ENCODE results near the gene HSD17B8. TPM values are rescaled to one million over a fixed set of nuclear protein-coding genes. Genes with fewer than 3 reads are reported as not detected.
"Not testable (repeated sequence)": the region's sequence is repeated elsewhere in the genome, so short reads cannot be mapped to it uniquely, and the experiment has no call there.

HSD17B8 gene
- total RNA-seq, 2 donors from 2014 or later, result 5.7 to 6.8 TPM

DNA sequence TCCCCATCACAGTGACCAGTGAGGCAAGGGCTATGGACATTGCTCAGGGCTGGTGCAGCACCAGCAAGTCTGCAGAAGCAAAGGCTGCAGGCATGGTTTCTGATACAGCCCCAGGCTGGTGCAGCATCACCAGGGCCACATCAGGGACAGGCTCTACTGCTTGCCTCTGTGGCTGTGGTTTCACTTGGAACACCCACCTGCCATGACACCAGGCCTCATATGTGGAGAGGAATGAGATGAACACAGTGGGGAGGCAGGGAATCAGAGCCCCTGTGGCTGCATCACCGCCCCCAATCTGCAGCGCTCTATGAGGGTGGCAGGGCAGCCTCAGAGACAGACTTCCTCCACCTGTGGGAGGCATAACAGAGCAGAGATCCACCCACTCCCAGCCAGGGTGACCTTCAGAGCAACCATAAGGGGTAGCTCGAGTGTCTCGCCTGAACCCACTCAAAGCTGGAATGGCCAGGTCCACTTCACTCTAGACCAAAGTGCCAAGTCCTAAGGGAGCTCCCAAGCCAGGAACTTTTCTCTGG is 11.7 kb downstream of the HSD17B8 start:
- TF ChIP-seq, protein P1, sequence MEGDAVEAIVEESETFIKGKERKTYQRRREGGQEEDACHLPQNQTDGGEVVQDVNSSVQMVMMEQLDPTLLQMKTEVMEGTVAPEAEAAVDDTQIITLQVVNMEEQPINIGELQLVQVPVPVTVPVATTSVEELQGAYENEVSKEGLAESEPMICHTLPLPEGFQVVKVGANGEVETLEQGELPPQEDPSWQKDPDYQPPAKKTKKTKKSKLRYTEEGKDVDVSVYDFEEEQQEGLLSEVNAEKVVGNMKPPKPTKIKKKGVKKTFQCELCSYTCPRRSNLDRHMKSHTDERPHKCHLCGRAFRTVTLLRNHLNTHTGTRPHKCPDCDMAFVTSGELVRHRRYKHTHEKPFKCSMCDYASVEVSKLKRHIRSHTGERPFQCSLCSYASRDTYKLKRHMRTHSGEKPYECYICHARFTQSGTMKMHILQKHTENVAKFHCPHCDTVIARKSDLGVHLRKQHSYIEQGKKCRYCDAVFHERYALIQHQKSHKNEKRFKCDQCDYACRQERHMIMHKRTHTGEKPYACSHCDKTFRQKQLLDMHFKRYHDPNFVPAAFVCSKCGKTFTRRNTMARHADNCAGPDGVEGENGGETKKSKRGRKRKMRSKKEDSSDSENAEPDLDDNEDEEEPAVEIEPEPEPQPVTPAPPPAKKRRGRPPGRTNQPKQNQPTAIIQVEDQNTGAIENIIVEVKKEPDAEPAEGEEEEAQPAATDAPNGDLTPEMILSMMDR (conservative IDR thresholded peaks at IDR 0.05), result no peak
- Histone ChIP-seq H3K4me3 (ENCODE audit: low read length) (no peak overlapping the region), H3K9ac (ENCODE audit: extremely low read depth, low read length, poor library complexity, severe bottlenecking) (no peak overlapping the region), H3K4me1 (ENCODE audit: control insufficient read depth, insufficient read depth, low read length) (no peaks in the 10 kb centered on the region), H3K27me3 (ENCODE audit: control insufficient read depth, insufficient read depth, low read length, poor library complexity, severe bottlenecking) (peaks cover 34% of the 10 kb centered on the region), H3K9me3 (ENCODE audit: control insufficient read depth, low read length) (no peaks in the 10 kb centered on the region), H3K36me3 (ENCODE audit: control insufficient read depth, insufficient read depth, low read length) (no peaks in the 10 kb centered on the region), H3K27ac (ENCODE audit: low read depth, low read length) (no peak overlapping the region)
- Mint-ChIP-seq H3K27ac (no peak overlapping the region), H3K4me1 (peaks cover 12% of the 10 kb centered on the region), H3K4me3 (no peak overlapping the region), H3K27me3 (ENCODE audit: insufficient read depth) (peaks cover 88% of the 10 kb centered on the region), H3K9me3 (peaks cover 2% of the 10 kb centered on the region), H3K36me3 (ENCODE audit: low read depth) (peaks cover 2% of the 10 kb centered on the region)
- DNase-seq, result no peak
- WGBS, 2 experiments (ENCODE audit: insufficient coverage in 1 of 2, insufficient read length in 1 of 2), result 88 to 90% methylated on average over 2 to 4 of the region's 4 CpGs

DNA sequence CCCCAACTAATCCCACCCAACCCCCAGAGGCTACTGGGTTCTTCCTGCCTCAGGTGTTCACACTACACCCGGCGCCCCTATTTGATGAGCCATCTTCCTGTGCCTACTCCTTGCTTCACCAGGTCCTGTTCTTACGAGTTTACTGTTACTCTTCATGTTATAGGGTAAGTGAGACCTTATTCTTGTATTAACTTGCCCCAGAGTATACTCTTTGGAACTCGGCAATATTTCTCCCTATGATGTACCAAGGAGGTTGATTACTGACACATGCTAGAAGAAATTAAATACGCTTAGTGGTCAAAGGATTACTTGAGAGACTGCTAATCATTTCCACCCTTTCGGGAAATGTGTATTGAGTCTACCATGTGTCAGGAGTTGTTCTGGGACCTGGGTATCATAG is 12.8 kb downstream of the HSD17B8 start:
- Histone ChIP-seq H3K27ac (ENCODE audit: low read depth, low read length) (no peak overlapping the region), H3K4me3 (ENCODE audit: low read length) (no peak overlapping the region), H3K27me3 (ENCODE audit: control insufficient read depth, insufficient read depth, low read length, poor library complexity, severe bottlenecking) (peaks cover 32% of the 10 kb centered on the region), H3K4me1 (ENCODE audit: control insufficient read depth, insufficient read depth, low read length) (no peaks in the 10 kb centered on the region), H3K36me3 (ENCODE audit: control insufficient read depth, insufficient read depth, low read length) (no peaks in the 10 kb centered on the region), H3K9ac (ENCODE audit: extremely low read depth, low read length, poor library complexity, severe bottlenecking) (no peak overlapping the region), H3K9me3 (ENCODE audit: control insufficient read depth, low read length) (no peaks in the 10 kb centered on the region)
- TF ChIP-seq, protein P1 (conservative IDR thresholded peaks at IDR 0.05), result no peak
- Mint-ChIP-seq H3K4me1 (peaks cover 12% of the 10 kb centered on the region), H3K36me3 (ENCODE audit: low read depth) (no peaks in the 10 kb centered on the region), H3K4me3 (no peak overlapping the region), H3K27me3 (ENCODE audit: insufficient read depth) (peaks cover 89% of the 10 kb centered on the region), H3K27ac (no peak overlapping the region), H3K9me3 (peaks cover 2% of the 10 kb centered on the region)
- WGBS, 2 experiments (ENCODE audit: insufficient coverage in 1 of 2, insufficient read length in 1 of 2), result 89 to 90% methylated on average over 3 to 6 of the region's 6 CpGs
- no peak for DNase-seq

DNA sequence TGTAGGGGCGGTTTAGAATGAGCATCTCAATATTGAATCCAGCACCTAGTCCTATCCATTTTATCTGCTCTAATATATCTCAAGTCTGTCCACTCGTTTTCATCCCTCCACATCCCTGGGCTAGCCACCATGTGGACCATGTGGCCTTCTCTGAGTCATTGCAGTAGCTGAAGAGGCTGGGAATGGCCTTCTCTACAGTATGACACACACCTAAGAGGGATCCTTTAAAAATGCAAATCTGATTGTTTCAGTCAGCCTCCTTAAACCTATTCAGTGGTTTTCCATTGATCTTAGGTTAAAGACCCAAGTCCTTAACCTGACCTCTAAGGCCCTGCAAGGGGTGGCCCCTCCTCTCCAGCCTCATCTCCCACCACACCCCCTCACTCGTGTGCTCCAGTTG is 13.2 kb downstream of the HSD17B8 start:
- WGBS, 2 experiments (ENCODE audit: insufficient coverage in 1 of 2, insufficient read length in 1 of 2), result 20 to 52% methylated on average over 1 to 3 of the region's 3 CpGs

GRCh38 chr6:33226503-33227120 is 22.2 kb downstream of the HSD17B8 start:
- not testable (repeated sequence) for H3K4me1 Mint-ChIP-seq; H3K4me3 Mint-ChIP-seq; H3K4me1 ChIP-seq (ENCODE audit: control insufficient read depth, insufficient read depth, low read length); H3K9ac ChIP-seq (ENCODE audit: extremely low read depth, low read length, poor library complexity, severe bottlenecking); H3K4me3 ChIP-seq (ENCODE audit: low read length); H3K36me3 ChIP-seq (ENCODE audit: control insufficient read depth, insufficient read depth, low read length); H3K27me3 ChIP-seq (ENCODE audit: control insufficient read depth, insufficient read depth, low read length, poor library complexity, severe bottlenecking); H3K36me3 Mint-ChIP-seq (ENCODE audit: low read depth); H3K27ac Mint-ChIP-seq; H3K27ac ChIP-seq (ENCODE audit: low read depth, low read length); H3K9me3 Mint-ChIP-seq; H3K9me3 ChIP-seq (ENCODE audit: control insufficient read depth, low read length)
- peaks cover 17% of the 10 kb centered on the region for H3K27me3 Mint-ChIP-seq (ENCODE audit: insufficient read depth)
- peak; percentile 28 for DNase-seq
- 44 to 58% methylated on average over 6 to 13 of the region's 14 CpGs for WGBS, 2 experiments (ENCODE audit: insufficient coverage in 1 of 2, insufficient read length in 1 of 2)

More for the DNA sequence above, 13.2 kb downstream of the HSD17B8 start:
- TF ChIP-seq, protein P1 (conservative IDR thresholded peaks at IDR 0.05), result no peak
- Mint-ChIP-seq H3K27me3 (ENCODE audit: insufficient read depth) (peaks cover 87% of the 10 kb centered on the region), H3K9me3 (peaks cover 2% of the 10 kb centered on the region), H3K36me3 (ENCODE audit: low read depth) (no peaks in the 10 kb centered on the region), H3K4me1 (peaks cover 10% of the 10 kb centered on the region), H3K4me3 (no peak overlapping the region), H3K27ac (no peak overlapping the region)
- no peak for DNase-seq
- Histone ChIP-seq H3K9ac (ENCODE audit: extremely low read depth, low read length, poor library complexity, severe bottlenecking) (no peak overlapping the region), H3K4me1 (ENCODE audit: control insufficient read depth, insufficient read depth, low read length) (no peaks in the 10 kb centered on the region), H3K9me3 (ENCODE audit: control insufficient read depth, low read length) (no peaks in the 10 kb centered on the region), H3K27ac (ENCODE audit: low read depth, low read length) (no peak overlapping the region), H3K4me3 (ENCODE audit: low read length) (no peak overlapping the region), H3K27me3 (ENCODE audit: control insufficient read depth, insufficient read depth, low read length, poor library complexity, severe bottlenecking) (peaks cover 35% of the 10 kb centered on the region), H3K36me3 (ENCODE audit: control insufficient read depth, insufficient read depth, low read length) (no peaks in the 10 kb centered on the region)
